ENCODE measurements around the gene TNC.

- no peak for TF ChIP-seq CTCF (IDR thresholded peaks at IDR 0.05)
- no peak for TF ChIP-seq POLR2A (IDR thresholded peaks at IDR 0.05)
- TF ChIP-seq POLR2AphosphoS5 (IDR thresholded peaks at IDR 0.05; ENCODE audit: insufficient read depth in 1 of 2, low read depth in 1 of 2) = no peak
Observed at GRCh38 chr9:115111874-115112273, 6.1 kb downstream of the TNC start.

Data from vagina (tissue), 2 donors.